Activated CD4-positive, alpha-beta T cell treated with anti-CD3 and anti-CD28 coated beads, Interleukin-2, amount 50 U/mL, for 16 hours (primary cell): Measurements from ENCODE around the gene KCNAB1.

Experiments used
- DNase-seq: peaks from one replicate; pipeline ENCODE4 v3.0.0-alpha.2; 2020

The KCNAB1 gene

DNA sequence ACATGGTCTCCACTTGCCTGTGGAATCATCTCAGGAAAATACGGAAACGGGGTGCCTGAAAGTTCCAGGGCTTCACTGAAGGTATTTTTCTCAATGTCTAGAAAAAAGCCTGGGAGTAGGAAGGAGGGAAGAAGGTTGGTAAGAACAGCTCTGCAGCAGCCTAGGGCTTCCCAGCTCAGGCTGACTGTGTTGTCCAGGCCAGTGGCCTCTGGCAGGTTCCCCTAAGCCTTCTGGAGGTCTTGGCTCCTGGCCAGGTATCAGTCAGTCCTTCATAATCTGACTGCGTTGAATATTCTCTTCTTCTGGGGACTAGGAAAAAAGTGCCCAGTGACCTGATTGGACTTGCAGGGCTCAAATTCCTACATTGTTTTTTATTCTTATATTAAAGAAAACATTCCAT is 395.9 kb downstream of the KCNAB1 start:
- no peak for DNase-seq

DNA sequence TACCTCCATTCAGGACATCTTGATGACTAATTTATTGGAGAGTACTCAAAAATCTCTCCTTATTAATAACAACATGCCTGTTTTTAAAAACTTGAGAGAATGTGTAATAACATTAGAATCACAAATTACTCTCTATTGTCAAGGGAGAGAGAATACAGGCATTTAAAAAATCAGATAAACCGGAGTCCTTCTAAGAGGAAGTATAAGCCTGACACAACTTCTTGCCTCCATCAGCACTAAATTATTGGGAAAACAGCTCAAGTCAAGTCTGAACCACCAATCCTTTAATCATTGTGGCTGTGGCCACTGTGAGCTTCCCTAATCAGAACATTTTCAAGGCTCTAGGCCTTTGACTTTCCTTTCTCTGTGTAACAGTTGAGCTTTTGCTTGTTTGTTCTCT is 396.6 kb downstream of the KCNAB1 start:
- no peak for DNase-seq

DNA sequence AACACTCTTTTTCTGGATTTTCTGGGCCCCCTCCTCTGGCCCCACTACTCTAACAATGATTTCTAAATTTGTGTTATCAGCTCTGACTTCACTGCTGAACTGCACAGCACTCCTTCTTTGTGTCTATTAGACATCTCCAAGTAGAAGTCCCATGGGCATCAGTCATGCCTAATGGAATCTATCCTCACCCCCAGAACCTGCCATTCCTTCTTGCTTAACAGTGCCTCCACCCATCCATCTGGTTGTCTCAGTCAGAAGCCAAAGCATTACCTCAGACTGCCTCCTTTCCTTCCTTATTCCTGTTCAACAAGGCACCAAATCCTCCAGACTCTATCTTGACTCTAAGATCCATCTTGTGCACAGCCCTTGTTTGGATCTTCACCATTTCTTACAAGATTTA is 398.3 kb downstream of the KCNAB1 start:
- DNase-seq: no peak

DNA sequence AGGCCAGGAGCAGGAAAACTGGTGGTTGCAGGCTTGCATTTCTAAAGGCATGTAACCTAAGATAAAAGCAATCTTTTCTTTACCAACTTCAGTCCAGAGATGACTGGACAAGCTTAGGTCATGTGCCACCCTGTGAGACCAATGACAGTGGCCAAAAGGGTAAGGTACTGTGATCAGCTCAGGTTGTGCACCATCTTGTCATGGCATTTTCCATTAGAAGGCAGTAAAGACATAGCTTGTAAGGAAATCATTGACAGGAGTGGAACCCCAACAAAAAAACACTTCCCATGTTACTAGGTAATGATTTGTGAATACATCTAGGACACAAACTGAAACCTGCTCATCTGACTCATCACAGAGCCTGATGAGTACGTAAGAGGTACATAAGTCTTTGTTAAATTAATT is 399.4 kb downstream of the KCNAB1 start:
- peak; percentile 63 for DNase-seq

DNA sequence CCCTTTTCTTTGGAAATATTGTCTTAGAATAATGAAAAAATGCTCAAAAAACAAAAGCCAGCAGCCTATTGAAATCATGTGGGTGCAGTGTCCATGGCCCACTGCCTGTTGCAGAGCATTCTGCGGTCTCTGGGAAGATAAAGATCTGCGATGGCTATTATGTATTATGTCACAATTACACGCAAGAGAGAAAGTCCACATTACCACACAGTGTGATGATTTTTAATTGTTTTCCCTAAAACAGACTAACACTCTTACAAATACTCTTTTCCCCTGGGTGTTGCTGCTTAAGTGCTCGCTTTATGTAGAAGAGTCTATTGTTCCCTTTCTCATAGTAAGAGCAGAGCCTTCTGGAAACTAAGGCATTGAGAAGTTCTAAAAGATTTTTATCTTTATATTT is 402.3 kb downstream of the KCNAB1 start:
- no peak for DNase-seq

DNA sequence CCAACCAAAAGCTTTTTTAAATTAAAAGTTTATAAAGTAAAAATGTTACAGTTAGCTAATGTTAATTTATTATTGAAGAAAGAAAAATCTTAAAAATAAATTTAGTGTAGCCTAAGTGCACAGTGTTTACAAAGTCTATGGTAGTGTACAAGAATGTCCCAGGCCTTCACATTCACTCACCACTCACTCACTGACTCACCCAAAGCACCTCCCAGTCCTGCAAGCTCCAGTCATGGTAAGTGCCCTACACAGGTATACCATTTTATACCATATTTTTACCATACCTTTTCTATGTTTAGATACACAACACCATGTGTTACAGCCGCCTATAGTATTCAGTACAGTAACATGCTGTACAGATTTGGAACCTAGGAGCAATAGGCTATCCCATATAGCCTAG is 405.4 kb downstream of the KCNAB1 start:
- no peak for DNase-seq

DNA sequence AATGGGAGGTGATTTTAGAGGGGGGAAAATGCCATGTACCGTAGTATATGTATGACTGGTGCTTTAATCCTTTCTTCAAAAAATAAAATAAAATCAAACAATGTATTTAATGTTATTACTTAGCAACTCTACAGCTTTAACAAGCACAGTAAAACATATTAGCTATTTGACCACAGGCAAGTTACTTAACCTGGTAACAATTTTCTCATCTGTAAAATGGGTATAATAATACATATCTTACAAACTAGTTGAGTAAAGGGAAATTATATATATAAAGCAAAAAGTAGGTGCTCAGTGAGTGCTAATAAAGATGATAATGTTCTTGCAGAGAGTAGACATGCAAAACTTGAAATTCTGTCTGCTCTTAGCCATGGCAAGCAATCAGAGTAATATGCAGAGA is 406.7 kb downstream of the KCNAB1 start:
- no peak for DNase-seq

DNA sequence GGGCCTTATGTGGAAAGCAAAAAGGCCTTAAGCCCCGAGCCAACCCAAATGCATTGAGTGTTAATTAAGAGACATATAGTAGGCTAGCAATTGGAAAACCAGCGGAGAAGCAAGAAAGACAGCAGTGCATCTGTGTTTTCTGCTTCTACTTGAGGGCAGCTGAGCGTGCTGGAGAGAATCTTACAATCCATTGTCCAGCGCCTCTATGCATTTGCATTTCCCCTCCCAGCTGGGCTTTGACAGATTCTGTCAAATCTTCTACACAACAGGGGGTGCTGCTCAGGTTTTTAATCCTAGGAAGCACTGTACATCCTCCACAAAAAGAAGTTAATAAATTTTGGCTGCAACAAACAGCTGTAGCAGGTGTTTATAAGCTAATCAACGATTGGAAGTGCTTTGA is 410.6 kb downstream of the KCNAB1 start:
- no peak for DNase-seq

DNA sequence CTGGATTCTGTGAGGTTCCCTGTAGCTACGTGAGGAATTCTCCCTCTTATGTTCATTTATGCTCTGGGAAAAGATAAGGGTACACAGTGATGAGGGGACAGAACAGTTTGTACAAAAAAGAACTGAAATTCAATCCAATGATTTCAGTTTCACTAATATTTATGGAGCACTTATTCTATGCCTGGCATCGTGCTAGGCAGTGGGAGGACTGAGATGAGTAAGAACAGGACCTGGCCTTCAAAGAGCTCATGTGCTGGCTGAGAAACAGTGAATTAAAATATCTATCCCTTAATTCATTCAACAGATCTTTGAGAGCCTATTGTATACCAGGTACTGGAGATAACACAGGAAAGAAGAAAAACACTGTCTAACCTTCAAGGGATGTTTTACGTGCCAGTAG is 412.4 kb downstream of the KCNAB1 start:
- DNase-seq: no peak

DNA sequence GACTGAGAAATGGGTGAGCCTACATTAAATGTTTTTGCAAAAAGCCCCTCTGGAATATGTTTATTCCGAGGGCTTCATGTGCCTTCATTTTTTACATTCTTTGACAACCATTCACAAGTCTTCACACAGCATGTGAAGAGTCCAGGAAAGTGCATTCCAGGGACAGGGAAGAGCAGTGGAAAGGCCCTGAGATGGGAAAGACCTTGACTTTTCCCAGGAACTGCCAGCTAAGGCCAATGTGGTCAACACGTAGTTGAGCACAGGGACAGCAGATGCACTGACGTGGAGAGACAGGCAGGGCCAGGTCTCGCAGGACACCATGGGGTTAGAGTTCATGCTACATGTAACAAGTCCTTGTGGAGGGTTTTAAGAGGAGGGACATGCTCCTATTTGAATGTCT is 412.8 kb downstream of the KCNAB1 start:
- DNase-seq: no peak

DNA sequence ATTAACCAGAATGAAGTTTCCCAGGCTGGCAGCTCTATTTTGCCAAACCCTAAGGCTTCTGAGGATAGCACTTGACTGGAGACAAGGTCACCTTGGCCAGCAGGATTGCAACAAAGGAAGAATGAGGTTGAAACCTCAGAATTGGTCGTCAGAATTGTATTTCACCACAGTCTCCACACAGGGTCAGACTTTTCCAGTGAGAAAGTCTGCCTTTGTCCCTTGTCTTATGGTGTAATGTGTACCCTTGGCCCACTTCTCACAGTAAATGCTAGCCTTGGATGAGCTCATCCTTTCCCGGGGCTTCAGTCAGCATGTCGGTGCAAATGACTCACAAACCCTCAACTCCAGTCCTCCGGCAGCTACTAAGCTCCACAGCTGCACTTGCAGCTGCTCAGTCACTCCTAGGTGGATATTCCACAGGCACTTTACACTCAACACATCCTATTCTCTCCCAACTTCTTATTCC is 414.8 kb downstream of the KCNAB1 start:
- peak; percentile 58 for DNase-seq

DNA sequence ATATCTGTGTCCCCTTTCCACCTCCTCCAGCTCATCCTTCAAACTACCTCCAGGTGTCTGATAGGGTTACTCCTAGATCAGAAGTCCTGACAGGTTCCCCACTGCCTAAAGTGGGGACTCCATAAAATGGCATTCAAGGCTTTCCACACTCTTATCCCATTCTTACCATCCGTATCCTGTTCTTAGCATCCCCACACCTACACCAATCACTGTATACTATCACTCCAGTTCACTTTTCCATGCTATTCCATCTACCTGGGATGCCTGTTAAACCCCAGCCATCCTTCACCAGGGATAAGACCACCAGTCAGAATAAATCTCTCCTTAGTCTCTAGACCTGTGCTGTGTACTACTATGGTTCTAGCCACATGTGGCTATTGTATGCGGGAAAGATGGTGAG is 415.4 kb downstream of the KCNAB1 start:
- no peak for DNase-seq

DNA sequence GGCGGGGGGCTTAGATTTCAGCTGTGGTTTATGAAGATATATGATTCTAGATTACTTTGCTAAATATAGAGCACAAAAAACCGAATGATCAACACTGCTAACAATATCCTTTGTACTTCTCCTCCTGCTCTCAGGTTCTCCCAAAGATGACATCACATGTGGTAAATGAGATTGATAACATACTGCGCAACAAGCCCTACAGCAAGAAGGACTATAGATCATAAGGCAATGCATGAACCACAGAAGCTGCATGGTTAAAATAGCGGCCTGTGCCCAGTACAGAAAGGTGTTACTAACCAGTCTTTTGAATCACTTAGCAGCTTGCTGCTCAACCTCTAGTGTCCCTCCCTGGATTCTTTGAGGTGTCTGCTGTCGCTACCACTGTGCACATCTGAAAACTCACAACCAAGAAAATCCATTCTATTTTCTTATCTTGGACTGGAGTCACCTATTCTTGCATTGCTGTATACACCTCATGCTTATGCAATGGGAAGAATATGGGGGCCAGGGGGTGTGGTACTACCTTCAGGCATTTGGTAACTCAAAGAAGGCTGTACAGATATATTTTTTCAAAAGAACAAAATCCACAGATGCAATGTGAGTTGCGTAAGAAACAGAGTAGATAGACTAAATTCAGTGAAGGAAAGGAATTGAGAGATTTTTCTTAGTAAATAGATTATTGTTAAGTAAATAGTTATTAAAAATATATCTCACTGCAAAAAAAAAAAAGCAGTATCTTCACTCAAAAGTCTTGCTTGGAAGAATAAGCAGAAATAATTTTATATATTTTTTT is 416.3 kb downstream of the KCNAB1 start:
- no peak for DNase-seq

DNA sequence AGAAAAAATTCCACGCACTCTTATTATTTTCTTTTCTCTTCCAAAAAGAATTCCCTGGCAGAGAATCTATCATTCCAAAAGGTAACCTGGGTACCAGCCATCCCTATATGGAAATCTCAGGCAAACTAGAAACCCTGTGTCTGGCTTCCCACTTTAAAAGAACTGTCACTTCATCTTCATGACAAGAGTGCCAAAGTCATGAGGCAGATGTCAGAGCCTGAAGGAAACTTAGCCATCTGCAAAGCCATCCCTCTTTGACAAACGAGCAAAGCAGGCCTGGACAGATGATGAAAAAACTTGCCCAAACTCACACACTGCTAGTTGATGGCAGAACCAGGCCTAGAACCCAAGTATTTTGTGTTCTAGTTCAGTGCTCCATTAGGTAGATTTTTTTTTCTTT is 418.7 kb downstream of the KCNAB1 start:
- no peak for DNase-seq

DNA sequence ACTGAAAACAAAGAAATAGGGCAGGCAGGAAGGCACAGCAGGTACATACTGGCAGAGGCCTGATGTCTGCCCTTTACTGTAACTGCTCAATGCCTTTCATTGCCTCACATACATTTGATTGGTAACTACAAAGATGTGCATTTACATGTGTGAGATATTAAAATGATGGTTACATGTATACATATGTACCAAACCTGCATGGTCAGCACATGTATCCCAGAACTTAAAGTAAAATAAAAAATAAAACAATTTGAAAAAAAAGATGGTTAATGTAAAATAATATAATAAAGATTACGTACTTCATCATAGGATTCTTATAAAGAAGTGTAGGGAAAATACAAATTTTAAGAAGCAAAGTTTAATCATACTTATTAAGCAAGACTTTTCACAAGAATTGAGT is 419.4 kb downstream of the KCNAB1 start:
- no peak for DNase-seq

DNA sequence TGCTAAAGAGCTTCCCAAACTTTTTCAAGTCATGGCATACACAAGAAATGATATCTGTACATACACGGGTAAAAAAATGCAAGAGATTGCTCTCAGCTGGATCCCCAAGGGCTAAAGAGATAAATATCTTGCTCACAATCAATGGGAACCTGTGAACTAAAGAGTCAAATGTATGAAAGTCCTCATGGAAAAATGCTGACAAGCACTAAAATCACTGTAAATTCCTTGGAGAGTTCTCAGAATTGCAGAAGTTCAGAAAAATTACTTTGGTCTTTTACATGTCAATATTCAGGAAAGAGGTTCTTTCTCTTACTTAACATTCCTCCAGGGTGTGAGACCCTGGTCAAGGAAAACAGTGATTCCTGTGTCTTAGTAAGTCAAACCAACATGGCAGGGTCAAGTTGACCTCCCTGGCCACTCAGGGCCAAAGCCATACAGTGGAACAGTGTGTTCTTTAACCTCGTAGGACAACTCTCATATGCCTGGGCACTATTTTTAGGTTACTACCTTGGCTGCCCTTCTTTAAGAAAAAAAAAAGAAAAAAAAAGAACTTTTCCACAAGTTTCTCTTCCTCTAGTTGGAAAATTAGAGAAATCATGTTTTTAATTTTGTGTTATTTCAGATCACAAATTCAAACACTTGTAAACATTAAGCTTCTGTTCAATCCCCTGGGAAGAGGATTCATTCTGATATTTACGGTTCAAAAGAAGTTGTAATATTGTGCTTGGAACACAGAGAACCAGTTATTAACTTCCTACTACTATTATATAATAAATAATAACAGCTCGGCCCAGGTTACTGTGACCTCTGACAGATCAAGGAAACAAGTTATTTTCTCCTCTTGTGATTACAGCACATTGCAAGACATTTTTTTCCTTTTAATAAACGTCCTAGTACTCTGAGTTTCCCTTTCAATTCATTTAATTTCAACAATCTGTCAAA is 422.0 kb downstream of the KCNAB1 start:
- DNase-seq: no peak

DNA sequence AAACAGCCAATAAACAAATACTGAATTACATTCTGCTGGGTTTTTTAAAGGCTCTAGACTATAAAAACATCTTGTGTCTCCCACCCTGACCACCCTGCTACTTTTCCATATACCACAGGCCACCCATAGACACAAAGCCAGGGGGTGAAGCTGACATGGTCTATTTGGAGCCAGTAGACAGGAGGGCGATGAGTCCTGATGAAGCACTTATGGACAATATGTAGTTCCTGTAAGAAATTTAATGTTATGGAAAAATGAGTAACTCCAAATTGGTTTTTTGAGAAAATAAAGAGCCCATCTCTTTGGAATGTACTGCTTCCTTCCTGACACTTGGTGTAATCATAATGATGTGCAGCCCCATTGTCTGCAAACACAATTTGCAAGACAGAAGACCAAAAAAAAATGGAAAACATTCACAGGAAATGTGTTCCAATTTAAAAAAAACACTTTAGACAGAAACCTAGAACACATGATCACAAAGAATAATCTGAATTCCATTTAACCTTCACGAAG is 422.7 kb downstream of the KCNAB1 start:
- no peak for DNase-seq

DNA sequence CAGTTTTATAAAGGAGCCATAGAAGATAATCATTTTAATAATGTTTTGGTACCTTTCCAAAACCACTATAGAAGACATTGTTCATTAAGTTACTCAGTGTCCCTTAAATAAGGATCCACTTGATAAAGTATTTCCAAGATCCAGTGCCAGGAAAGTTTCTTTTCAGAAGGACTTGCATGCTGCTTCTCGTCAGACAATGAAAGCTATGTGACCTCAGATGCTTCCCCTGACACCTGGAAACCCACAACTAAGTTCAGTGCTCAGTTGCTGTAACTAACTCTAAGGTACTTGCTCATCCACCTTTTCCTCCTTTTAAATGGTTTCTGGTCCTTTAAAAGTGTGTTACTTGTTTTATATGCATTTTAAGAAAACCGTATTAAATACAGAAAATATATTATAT is 427.3 kb downstream of the KCNAB1 start:
- DNase-seq: no peak

DNA sequence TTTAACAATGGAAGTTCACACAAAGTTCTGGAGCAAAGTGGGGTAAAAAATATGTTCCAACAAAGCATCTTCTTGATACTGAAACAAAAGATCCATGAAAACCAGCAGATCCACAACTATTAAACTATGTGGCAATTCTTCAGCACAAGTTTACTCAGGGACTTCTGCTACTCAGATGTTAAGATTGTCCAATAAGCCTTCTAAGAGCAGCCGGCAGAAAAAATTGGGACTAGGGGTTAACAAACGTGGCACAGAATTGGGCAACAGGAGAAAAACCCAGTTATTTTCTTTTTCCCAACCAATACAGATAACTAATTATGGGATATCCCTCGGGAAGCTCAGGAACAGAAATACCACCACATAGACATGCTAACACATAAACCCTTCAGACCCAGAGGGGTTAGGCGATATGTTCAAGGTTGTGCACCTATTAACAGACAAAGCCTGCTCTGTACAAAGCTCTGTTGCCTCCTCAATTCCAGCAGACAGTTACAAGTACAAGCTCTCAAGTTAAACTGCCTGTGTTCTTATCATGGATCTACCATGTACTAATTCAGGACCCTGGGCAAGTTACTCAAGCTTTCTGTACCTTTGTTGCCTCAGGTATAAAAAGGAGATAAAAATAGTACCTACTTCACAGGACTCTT is 427.8 kb downstream of the KCNAB1 start:
- no peak for DNase-seq

DNA sequence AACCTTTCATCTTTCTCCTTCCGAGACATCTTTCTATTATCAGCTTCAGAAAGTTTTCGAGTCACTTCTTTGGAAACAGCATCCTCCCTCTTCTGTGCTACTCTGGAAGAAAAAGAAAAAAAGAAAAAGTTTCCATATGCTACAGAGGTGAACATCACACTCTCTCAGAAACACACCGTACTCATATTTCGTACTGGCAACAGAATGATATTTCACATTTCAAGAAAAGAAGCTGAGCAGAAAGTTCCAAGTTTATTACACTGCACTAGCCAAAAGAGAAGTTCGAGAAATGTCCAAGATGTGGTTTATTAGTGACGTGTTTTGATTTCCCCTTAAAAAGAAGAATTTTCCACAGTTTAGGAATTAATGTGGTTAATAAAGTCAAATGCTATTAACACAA is 428.5 kb downstream of the KCNAB1 start:
- DNase-seq: no peak

DNA sequence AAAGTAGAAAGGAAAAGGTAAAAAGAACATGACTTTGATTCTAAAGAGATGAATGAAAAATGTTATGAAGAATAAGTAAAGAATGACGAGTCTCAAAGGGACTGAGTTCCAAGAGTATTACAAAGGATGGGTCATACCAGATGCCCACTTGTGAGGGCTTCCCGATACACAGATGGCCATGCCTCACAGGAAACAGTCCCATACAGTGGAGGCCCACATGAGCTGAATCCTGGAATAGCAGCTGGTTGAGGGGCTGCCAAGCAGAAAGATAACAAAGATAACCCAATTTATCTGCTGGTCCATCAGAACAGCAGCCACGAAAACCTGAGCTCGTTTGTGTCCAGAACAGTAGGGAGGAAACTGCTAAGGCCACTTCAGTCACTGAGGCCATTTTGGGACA is 430.9 kb downstream of the KCNAB1 start:
- DNase-seq: no peak

DNA sequence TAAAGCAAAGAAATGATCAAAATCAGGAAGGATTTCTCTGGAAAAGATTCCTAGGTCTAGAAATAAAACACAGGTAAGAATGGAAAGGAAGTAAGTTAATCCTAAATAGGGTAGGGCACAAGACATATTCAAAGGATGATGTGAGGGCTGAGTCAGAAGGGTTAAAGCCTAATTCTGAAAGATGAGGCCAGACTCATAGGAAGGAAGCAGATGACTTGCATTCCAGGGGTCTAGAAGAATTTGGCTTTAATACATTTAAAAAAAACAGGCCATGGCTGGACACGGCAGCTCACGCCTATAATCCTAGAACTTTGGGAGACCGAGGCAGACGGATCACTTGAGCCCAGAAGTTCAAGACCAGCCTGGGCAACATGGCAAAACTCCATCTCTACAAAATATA is 431.4 kb downstream of the KCNAB1 start:
- DNase-seq: peak; percentile 22

DNA sequence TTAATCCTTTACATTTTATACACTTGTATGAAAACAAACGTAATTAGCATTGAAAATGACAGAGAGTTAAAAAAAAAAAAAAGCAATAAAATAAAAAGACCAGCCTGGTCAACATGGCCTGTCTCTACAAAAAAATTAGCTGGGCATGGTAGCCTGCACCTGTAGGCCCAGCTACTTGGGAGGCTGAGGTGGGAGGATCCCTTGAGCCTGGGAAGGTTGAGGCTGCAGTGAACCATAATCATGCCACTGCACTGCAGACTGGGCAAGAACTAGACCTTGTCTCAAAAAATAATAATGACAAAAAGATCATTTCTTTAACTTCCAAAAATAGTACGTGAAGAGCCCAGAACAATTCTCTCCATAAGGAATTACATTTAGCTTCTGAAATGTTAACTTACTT is 432.6 kb downstream of the KCNAB1 start:
- DNase-seq: no peak
